GM15510 (cell line): ENCODE results near the gene ANKDD1A.

Source experiments
- POLR2A ChIP-seq: IDR thresholded peaks from 3 replicates; pipeline ENCODE4 v1.6.1; 2011; ENCODE audit warnings: borderline replicate concordance; ENCODE audit not compliant: insufficient read length; ENCODE audit errors: extremely low read depth

ANKDD1A gene

GRCh38 chr15:64926661-64927060 is 15.0 kb downstream of the ANKDD1A start:
- no peak for TF ChIP-seq POLR2A

- no peak for TF ChIP-seq POLR2A
Measured at GRCh38 chr15:64928626-64929220, 17.0 kb downstream of the ANKDD1A start.

GRCh38 chr15:64930019-64930652 is 18.4 kb downstream of the ANKDD1A start:
- no peak for TF ChIP-seq POLR2A

GRCh38 chr15:64930778-64931371 is 19.2 kb downstream of the ANKDD1A start:
- TF ChIP-seq POLR2A = no peak

- TF ChIP-seq POLR2A = no peak
Measured at GRCh38 chr15:64931381-64931780, 19.7 kb downstream of the ANKDD1A start.

- TF ChIP-seq POLR2A = no peak
Measured at GRCh38 chr15:64934023-64934422, 22.3 kb downstream of the ANKDD1A start.

GRCh38 chr15:64938192-64938591 is 26.5 kb downstream of the ANKDD1A start:
- no peak for TF ChIP-seq POLR2A

- no peak for TF ChIP-seq POLR2A
Measured at GRCh38 chr15:64942356-64942755, 30.7 kb downstream of the ANKDD1A start.

- TF ChIP-seq POLR2A = no peak
Measured at GRCh38 chr15:64943512-64944225, 32.0 kb downstream of the ANKDD1A start.

- no peak for TF ChIP-seq POLR2A
Measured at GRCh38 chr15:64944961-64945360, 33.3 kb downstream of the ANKDD1A start.

- TF ChIP-seq POLR2A = no peak
Measured at GRCh38 chr15:64947211-64947610, 35.5 kb downstream of the ANKDD1A start.

- TF ChIP-seq POLR2A = no peak
Measured at GRCh38 chr15:64948916-64949315, 37.2 kb downstream of the ANKDD1A start.

GRCh38 chr15:64949383-64950186 is 37.9 kb downstream of the ANKDD1A start:
- TF ChIP-seq POLR2A = no peak

GRCh38 chr15:64950888-64951287 is 39.2 kb downstream of the ANKDD1A start:
- no peak for TF ChIP-seq POLR2A
